GM20431 (cell line): ENCODE data around the gene KRT9.
"Not testable (repeated sequence)": the region's sequence is repeated elsewhere in the genome, so short reads cannot be mapped to it uniquely, and the experiment has no call there.

Experiments used
- in situ Hi-C: fragments of 300-500 bp; cut with MseI, MboI; formaldehyde crosslinking; loops from one replicate; pipeline ENCODE4 v1.15.0; 2020; ENCODE audit warnings: low sequenced_read_pairs; ENCODE audit not compliant: unreplicated experiment

The KRT9 gene

GRCh38 chr17:41602524-41602923, 30.7 kb upstream of the KRT9 start:
- in situ Hi-C loops: no loop called here

- in situ Hi-C loops: no loop called here
Measured at GRCh38 chr17:41600318-41600717, 28.5 kb upstream of the KRT9 start.

GRCh38 chr17:41599680-41600079, 27.8 kb upstream of the KRT9 start:
- in situ Hi-C loops: no loop called here

GRCh38 chr17:41595585-41595984, 23.7 kb upstream of the KRT9 start:
- in situ Hi-C loops: no loop called here

DNA sequence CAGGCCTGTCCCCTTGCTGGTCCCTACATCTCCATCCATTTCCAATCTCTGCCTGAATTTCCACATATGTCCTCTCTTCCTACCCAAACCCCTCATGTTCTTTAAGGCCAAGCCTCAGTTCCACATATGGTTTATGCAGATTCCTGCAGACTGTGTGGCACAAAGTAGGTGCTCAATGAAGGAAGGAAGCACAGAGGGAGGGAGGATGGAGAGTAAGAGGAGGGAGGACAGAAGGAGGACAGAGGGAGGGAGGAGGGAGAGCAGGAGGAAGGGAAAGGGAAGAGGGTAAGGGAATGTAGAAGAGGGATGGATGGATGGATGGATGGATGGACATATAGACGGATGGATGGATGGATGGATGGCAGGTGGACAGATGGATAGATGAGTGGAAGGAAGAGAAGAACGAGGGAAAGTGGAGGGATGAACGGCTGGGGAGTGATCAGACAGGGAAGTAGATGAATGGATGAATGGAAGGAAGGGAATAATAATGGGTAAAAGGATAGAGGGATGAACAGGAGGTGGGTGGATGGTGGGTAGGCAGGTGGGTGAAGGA, 22.6 kb upstream of the KRT9 start:
- in situ Hi-C loops: no loop called here

DNA sequence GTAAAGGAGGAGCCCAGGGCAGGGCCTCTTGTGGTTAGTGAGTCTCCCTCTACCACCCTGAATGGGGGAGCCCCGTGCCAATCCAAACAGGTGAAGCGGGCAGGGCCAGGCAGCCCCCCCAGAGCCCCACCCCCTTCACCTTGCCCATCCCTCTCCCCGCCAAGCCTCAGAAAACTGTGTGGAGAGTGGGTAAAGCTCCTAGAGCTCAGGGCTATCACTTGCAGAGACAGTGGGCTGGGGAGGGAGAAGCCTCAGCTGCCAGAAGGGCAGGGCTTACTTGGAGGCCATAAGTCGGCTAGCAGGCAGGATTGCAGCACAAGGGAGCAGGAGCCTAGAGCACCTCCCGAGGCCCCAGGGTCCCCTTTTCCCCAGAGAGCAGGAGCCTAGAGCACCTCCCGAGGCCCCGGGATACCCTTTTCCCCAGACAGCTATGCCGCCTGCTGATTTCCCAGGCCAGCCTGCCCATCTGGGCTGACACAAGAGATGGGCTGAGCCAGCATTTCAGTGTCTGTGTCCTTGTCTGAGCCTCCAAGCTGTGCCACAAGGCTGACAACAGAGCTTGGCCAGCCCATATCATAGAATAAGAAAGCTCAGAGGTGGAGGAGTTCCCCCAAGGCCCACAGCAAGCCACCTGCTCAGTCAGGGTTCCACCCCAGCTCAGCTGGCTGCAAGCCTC, 21.6 kb upstream of the KRT9 start:
- in situ Hi-C loops: no loop called here

GRCh38 chr17:41592601-41593305, 20.9 kb upstream of the KRT9 start:
- in situ Hi-C loops: no loop called here

GRCh38 chr17:41589301-41589700, 17.4 kb upstream of the KRT9 start:
- in situ Hi-C loops: no loop called here

DNA sequence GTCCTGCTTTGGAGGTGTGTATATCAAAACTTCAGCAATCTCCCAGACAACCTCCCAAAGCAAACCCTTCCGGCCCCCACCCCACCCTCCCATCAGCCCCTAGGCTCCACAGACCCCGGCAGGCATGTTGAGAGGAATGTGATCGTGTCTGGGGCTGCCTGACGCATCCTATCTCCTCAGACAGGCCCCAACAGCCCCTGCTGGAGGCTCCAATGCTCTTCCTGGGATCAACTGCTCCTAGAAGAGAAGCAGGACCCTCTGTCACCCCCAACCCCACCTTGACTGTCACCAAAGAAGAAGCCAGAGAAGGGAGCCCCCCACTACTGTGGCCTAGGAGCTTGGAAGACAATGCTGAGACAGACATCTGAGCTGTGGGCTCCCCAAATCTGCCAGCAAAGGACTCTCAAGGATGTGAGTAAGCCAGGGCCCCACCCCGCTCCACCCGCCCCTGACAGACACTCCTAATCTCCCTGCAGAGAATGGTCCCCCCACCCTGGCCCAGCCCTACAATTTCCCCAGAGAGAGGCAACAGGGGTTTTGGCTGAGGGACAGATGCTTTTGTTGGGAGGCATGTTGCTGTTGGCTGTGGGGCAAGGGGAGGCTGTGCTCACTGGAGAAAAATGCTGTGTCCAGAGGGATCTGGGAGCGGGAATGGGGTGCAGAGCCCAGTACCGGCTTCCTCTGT, 16.4 kb upstream of the KRT9 start:
- in situ Hi-C loops: no loop called here

DNA sequence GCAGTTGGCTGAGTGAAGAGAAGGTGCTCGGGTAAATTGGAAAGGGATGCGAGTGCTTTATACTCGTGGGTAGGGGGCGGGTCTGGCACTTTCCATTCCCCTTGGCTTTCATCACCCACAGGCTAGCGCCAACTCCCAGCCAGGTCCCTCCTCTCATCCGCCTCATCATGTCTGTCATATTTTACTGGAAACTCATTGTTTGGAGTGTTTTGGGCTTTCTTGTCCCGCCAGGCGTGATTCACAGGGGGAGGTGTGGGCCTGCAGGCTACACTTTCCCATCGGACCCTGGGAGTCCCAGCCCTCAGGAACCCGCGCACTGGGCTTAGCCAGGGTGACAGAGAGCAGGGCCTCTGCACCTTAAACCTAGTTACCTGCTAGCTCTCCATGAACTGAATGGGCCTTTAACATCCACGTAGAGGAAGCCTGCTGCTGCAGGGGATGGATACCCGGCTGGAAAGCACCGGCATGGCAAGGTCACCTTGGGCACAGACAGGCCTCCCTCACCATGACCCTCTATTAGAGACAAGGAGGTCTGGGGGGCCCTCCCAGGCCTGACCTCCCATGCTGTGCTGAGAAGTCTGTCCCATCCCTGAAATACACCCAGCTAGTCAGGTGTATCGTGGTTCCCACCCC, 15.1 kb upstream of the KRT9 start, which contains the start of gene KRT14:
KRT14 (minus strand) TSS at position 33 of the 633 bp plus-strand sequence. CDS start 61 bp downstream, outside the sequence.
- in situ Hi-C loops: no loop called here

GRCh38 chr17:41585301-41586056, 13.6 kb upstream of the KRT9 start:
- in situ Hi-C loops: no loop called here

- in situ Hi-C loops: not testable (repeated sequence)
Measured at GRCh38 chr17:41584331-41584927, 12.6 kb upstream of the KRT9 start.

- in situ Hi-C loops: no loop called here
Measured at GRCh38 chr17:41583137-41584127, 11.6 kb upstream of the KRT9 start.

DNA sequence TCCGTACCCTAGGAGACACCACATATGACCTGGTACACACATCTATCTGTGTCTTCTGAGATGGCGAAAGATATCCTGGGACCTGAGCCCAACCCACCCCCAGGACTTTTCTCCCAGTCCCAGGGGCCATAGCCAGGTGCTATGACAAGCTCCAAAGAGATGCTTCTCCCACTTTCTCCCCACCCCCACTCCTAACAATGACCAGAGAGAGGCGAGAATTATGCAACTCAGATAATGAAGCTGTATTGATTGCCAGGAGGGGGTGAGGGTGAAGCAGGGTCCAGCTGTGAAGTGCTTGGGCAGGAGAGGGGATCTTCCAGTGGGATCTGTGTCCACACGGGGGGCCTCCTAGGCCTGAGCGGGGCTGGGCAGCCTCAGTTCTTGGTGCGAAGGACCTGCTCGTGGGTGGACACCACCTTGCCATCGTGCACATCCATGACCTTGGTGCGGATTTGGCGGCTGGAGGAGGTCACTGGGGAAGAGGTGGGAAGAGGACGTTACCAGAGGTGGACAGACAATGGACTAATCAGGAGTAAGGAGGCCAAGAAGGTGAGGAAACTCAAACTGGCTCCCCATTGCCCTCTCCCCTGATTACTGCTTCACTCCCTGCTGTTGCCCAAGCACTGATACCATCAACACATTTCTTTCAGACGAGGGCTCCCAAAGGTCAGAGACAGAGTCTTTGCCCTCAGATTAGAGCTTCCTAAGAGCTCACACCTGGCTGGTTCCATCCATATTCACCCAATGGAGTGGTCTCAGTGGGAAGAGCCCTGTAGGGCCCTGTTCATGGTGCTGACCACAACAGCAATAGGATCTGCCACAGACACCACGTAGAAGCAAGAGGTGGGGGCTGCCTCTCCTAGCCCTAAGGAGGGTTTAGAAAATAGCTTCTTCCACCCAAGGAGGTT, 10.5 kb upstream of the KRT9 start:
- in situ Hi-C loops: not testable (repeated sequence)

DNA sequence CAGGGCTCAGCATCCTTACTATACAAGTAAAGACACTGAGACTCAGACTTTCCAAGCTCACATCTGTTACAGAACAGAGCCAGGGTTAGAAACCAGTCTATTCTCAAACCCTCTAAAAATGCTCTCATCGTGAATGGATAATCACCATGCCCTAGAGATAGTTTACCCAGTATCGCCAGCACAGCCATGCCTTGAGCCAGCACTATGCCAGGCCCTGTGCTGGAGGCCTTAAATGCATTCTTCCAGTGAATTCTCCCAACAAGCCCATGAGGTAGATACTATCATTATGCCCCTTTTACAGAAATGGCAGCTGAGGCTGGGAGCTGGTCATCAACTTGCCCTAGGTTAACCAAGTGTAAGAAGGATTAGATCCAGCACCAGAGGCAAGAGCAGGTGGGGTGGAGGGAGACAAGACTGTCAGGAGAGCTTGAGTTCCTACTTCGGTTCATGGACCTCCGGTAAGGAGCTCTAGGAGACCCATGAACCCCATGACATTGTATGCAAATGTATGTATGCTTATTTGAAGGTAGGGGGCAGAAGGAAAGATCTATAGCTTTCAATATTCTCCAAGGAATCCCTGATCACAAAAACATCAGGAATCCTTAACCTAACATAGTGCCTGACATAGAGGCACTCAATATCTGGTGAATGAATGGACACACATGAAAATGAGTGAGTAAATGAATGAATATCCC, 9.7 kb upstream of the KRT9 start:
- in situ Hi-C loops: no loop called here

GRCh38 chr17:41580687-41581365, 9.0 kb upstream of the KRT9 start:
- in situ Hi-C loops: no loop called here
